HUES6 (cell line): ENCODE data around the gene SMIM7.

ENCODE experiments used
- H3K27ac ChIP-seq: 2 replicates; pipeline ENCODE4 v1.7.0; 2013; ENCODE audit warnings: low read depth, mild to moderate bottlenecking, low read length, inconsistent platforms
- H3K27me3 ChIP-seq: 2 replicates; pipeline ENCODE4 v1.6.1; 2013; ENCODE audit warnings: low read length; ENCODE audit not compliant: control insufficient read depth, insufficient read depth
- H3K36me3 ChIP-seq: 2 replicates; pipeline ENCODE4 v1.6.1; 2013; ENCODE audit warnings: low read length; ENCODE audit not compliant: control insufficient read depth, insufficient read depth
- H3K4me1 ChIP-seq: 2 replicates; pipeline ENCODE4 v1.6.1; 2013; ENCODE audit warnings: low read length; ENCODE audit not compliant: control insufficient read depth, insufficient read depth
- H3K4me3 ChIP-seq: 2 replicates; pipeline ENCODE4 v1.5.1; 2013; ENCODE audit warnings: low read depth, low read length
- H3K9ac ChIP-seq: one replicate; pipeline ENCODE4 v1.6.1; 2013; ENCODE audit warnings: mild to moderate bottlenecking, low read length
- H3K9me3 ChIP-seq: 2 replicates; pipeline ENCODE4 v1.6.1; 2013; ENCODE audit warnings: low read depth, low read length; ENCODE audit not compliant: control insufficient read depth, insufficient read depth

Gene SMIM7

DNA sequence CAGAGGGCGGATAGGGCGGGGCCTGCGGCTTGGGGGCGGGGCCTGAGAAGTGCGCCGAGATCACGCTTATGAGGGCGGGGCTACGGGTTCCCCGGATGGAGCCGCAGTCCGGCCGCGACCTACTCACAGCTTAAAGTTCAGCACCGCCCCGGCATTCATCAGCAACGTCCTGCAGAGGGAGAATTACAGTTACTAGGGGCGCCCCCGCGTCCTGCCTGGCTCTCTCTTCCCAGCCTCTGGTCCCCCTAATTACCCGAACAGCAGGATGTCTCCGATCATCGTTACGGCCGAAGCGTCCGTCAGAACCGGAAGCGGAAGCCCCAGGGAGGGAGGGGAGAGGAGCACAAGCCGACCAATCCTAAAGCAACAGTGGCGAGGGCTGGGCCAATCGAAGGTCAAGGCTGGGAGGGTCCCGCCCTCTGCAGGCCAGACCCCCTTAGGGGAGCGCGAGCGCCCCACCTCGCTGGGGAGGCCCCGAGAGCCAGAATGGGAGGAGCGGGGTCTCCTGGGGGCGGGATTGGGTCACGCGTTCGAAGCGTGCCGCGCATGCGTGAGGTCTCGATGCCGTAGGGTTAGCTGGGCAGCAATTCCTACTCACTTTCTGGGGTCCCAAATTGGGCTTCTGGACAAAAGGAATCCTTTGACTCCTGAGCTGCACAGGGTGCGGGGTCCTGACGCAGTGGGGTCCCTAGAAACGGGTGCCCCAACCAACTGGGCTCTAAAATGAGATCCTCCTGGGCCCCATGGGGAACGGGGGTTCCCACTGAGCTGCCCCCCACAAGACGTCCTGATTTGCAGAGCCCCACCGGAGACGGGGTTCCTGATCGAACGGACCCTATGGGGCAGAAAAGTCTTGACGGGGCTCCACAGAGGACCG is at the start of gene SMIM7:
SMIM7 (minus strand) TSS at position 313 of the 877 bp plus-strand sequence; CDS start at position 279, 34 bp downstream.
- no peaks in the 10 kb centered on the region for H3K9me3 ChIP-seq
- peaks cover 9% of the 10 kb centered on the region for H3K4me1 ChIP-seq
- H3K36me3 ChIP-seq: peaks cover 36% of the 10 kb centered on the region
- peak within 1 kb of the TSS; percentile 88 for H3K4me3 ChIP-seq
- peak within 1 kb of the TSS; percentile 91 for H3K9ac ChIP-seq
- H3K27ac ChIP-seq: peak within 1 kb of the TSS; percentile 88
- peaks cover 14% of the 10 kb centered on the region; the same call in 1 of the 2 replicates for H3K27me3 ChIP-seq

DNA sequence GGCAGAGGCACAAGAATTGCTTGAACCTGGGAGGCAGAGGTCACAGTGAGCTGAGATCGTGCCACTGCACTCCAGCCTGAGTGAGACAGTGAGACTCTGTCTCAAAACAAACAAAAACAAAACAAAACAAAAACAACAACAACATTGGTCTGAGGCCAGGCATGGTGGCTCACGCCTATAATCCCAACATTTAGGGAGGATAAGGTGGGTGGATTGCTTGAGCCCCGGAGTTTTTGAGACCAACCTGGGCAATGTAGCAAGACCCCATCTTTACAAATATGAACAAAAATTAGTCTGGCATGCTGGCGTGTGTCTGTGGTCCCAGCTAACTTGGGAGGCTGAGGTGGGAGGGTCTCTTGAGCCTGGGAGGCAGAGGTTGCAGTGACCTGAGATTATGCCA is 43.7 kb upstream of the SMIM7 start:
- Histone ChIP-seq H3K36me3 (no peaks in the 10 kb centered on the region), H3K9me3 (no peaks in the 10 kb centered on the region), H3K4me3 (no peak overlapping the region), H3K27me3 (no peaks in the 10 kb centered on the region; the same call in 1 of the 2 replicates), H3K4me1 (no peaks in the 10 kb centered on the region), H3K27ac (no peak overlapping the region), H3K9ac (no peak overlapping the region)

DNA sequence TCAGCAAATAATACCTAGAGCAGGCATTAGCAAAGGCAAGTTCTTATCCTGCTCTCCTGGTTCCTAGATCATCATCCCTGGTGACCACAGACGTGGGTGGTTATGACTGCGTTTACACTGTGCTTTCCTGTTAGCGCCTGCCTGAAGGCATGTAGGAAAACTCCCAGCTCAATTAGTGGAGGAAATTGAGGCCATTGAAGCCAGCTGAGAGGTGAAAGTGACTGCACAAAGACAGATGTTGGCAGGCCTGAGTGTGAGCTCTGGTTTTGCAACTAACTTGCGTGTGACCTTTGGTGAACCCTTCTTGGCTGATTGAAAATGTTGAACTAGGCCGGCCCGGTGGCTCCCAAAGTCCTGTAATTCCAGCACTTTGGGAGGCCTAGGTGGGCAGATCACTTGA is 42.2 kb upstream of the SMIM7 start:
- Histone ChIP-seq H3K4me1 (no peaks in the 10 kb centered on the region), H3K36me3 (no peaks in the 10 kb centered on the region), H3K9me3 (no peaks in the 10 kb centered on the region), H3K4me3 (no peak overlapping the region), H3K27me3 (no peaks in the 10 kb centered on the region; the same call in 1 of the 2 replicates), H3K27ac (no peak overlapping the region), H3K9ac (no peak overlapping the region)

DNA sequence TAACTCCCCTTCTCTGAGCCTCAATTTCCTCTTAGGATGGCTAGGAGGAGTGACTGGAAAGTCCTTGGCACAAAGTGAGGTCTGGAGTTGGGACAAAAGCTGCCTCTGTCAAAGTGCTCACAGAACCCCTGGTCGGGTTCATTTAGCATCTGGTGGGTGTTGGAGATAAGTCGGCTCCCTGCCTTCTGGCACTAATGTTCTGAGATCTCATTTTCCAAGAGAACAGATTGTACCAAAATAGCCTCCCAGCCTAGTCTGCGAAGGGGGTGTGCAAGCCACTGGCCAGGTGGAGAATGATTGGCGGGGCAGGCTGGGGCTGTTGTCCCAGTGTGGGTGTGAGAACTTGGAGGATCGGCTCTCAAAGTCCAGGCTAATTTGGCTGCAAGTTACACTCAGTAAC is 39.0 kb upstream of the SMIM7 start:
- no peaks in the 10 kb centered on the region for H3K27me3 ChIP-seq
- no peak overlapping the region for H3K27ac ChIP-seq

DNA sequence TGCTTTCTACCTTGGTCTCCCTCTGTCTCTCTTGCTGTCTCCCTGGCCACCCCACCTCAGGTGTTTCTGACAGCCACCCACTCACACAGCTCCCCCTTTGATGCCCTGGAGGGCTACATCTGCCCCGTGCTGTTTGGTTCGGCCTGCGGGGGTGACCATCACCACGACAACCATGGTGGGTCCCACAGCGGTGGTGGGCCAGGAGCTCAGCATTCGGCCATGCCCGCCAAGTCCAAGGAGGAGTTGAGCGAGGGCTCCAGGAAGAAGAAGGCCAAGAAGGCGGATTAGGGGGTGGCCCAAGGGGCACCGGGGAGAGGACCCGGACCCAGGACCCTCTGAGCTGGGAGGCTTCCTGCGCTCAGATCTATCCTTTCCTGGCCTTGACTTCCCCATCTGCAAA is 28.1 kb upstream of the SMIM7 start:
- no peaks in the 10 kb centered on the region for H3K9me3 ChIP-seq
- no peak overlapping the region for H3K9ac ChIP-seq
- no peaks in the 10 kb centered on the region for H3K27me3 ChIP-seq
- H3K27ac ChIP-seq: no peak overlapping the region
- no peak overlapping the region for H3K4me3 ChIP-seq
- H3K4me1 ChIP-seq: no peaks in the 10 kb centered on the region
- H3K36me3 ChIP-seq: no peaks in the 10 kb centered on the region

More for the DNA sequence above, 39.0 kb upstream of the SMIM7 start:
- H3K36me3 ChIP-seq: no peaks in the 10 kb centered on the region
- no peak overlapping the region for H3K4me3 ChIP-seq
- no peaks in the 10 kb centered on the region for H3K4me1 ChIP-seq
- H3K9me3 ChIP-seq: no peaks in the 10 kb centered on the region
- H3K9ac ChIP-seq: no peak overlapping the region

DNA sequence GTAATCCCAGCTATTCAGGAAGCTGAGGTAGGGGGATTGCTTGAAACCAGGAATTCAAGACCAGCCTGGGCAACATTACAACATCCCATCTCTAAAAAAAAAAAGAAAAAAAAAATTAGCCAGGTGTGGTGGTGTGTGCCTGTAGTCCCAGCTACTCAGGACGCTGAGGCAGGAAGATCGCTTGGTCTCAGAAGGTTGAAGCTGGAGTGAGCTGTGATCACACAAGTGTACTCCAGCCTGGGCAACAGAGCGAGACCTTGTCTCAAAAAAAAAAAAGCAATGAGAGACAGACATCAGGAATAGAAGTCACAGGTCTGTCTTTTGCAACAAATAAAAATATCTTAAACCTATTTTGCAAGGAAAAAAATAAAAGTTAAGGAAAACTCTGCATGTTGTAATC is 24.3 kb upstream of the SMIM7 start:
- Histone ChIP-seq H3K4me1 (no peaks in the 10 kb centered on the region), H3K9ac (no peak overlapping the region), H3K9me3 (no peaks in the 10 kb centered on the region), H3K36me3 (peaks cover 24% of the 10 kb centered on the region), H3K27me3 (no peaks in the 10 kb centered on the region), H3K27ac (no peak overlapping the region), H3K4me3 (no peak overlapping the region)

DNA sequence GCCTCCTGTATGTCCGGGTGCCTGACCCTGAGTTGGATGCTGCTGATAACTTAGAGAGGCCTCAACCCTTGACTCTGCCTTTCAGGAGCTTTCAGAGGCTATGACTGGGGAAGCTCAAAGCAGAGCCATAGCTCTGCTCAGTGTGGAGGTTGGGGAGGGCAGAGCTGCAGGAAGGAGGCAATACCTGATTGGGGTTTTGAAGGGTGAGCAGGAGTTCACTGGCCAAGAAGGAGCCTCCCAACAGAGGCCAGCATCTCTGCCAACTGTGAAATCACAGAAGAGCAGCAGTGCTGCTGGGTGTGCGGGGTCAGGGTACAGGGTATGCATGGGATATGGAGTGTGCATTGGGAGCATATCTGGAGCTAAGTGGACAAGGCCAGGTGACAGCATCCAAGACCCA is 22.6 kb upstream of the SMIM7 start:
- Histone ChIP-seq H3K9me3 (no peaks in the 10 kb centered on the region), H3K27me3 (no peaks in the 10 kb centered on the region), H3K4me1 (no peaks in the 10 kb centered on the region), H3K4me3 (no peak overlapping the region), H3K36me3 (peaks cover 24% of the 10 kb centered on the region), H3K27ac (no peak overlapping the region), H3K9ac (no peak overlapping the region)

DNA sequence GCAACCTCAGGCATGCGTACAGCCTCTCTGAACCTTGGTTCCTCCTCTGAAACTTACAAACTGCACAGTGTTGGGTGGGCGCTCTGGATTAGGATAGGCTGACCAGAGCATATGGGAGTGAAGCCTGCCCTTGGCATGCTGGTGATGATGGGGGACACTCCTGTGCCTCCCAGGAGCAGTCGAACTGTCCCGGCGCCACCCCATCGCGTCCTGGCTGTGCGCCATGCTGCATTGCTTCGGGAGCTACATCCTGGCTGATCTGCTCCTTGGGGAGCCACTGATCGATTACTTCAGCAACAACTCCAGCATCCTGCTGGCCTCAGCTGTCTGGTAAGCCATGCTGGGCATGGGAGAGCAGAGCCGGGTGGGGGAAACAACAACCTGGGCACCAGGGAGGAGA is 19.9 kb upstream of the SMIM7 start:
- no peak overlapping the region for H3K27ac ChIP-seq
- H3K9me3 ChIP-seq: no peaks in the 10 kb centered on the region
- H3K27me3 ChIP-seq: no peaks in the 10 kb centered on the region
- no peak overlapping the region for H3K9ac ChIP-seq
- H3K36me3 ChIP-seq: peaks cover 24% of the 10 kb centered on the region
- no peak overlapping the region for H3K4me3 ChIP-seq
- H3K4me1 ChIP-seq: no peaks in the 10 kb centered on the region

DNA sequence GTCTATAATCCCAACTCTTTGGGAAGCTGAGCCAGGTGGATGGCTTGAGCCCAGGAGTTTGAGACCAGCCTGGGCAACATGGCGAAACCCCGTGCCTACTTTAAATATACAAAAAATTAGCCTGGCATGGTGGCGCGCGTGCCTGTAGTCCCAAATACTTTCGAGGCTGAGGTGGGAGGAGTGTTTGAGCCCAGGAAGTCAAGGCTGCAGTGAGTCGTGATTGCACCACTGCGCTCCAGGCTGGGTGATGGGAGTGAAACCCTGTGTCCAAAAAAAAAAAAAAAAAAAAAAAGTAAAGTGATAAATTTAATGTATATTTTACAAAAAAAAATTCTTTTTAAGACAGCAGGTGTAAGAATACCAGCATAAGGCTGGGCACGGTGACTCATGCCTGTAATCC is 18.6 kb upstream of the SMIM7 start:
- no peak overlapping the region for H3K27ac ChIP-seq
- H3K36me3 ChIP-seq: peaks cover 24% of the 10 kb centered on the region
- no peaks in the 10 kb centered on the region for H3K9me3 ChIP-seq
- H3K27me3 ChIP-seq: no peaks in the 10 kb centered on the region
- H3K9ac ChIP-seq: no peak overlapping the region
- H3K4me1 ChIP-seq: no peaks in the 10 kb centered on the region
- H3K4me3 ChIP-seq: no peak overlapping the region

DNA sequence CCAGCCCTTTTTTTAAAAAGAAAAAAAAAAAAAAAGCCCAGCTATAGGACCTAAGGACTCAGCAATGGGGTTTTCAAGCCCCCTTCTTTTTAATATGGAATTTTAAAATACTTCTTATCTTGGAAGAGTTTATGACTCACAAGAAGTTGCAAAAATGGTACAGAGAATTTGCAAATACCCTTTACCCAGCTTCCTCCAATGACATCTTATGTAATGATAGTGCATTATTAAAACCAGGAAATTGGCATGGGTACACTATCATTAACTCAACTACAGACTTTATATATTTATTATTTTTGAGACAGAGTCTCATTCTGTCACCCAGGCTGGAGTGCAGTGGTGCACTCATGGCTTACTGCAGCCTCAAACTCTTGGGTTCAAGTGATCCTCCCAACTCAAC is 17.1 kb upstream of the SMIM7 start:
- Histone ChIP-seq H3K9ac (no peak overlapping the region), H3K9me3 (no peaks in the 10 kb centered on the region), H3K27me3 (no peaks in the 10 kb centered on the region), H3K36me3 (peaks cover 19% of the 10 kb centered on the region), H3K4me1 (no peaks in the 10 kb centered on the region), H3K27ac (no peak overlapping the region), H3K4me3 (no peak overlapping the region)

DNA sequence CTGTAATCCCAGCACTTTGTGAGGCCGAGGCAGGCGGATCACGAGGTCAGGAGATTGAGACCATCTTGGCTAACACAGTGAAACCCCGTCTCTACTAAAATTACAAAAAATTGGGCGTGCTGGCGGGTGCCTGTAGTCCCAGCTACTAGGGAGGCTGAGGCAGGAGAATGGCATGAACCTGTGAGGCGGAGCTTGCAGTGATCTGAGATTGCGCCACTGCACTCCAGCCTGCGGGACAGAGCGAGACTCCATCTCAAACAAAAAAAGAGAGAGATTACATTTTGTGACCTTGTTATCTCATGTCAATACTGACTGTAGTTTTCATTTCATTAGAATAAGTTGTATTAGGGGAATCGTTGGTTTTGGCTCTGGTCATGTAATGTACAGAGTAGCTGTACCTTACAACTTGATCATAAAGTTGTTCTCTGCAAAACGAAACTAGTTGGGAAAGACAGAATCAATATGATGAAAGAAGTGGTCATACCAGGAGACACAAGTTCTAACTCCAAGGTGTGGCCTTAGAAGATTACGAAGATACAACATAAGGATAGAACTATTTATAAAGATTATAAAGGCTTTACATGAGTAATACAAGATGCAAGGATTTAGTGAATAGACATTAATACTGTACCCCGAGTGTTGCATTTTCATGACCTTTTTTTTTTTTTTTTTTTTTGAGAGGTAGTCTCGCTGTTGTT is 16.3 kb upstream of the SMIM7 start:
- no peaks in the 10 kb centered on the region for H3K27me3 ChIP-seq
- H3K36me3 ChIP-seq: peaks cover 14% of the 10 kb centered on the region
- no peaks in the 10 kb centered on the region for H3K4me1 ChIP-seq
- H3K9ac ChIP-seq: no peak overlapping the region
- H3K4me3 ChIP-seq: no peak overlapping the region
- H3K9me3 ChIP-seq: no peaks in the 10 kb centered on the region
- H3K27ac ChIP-seq: no peak overlapping the region
